ENCODE measurements around the gene CNTNAP2. TPM values are rescaled to one million over a fixed set of nuclear protein-coding genes. Genes with fewer than 3 reads are reported as not detected.

The CNTNAP2 gene
- total and polyA plus RNA-seq, 2 of the 13 experiments (the other 11 are each of a cell fraction or from before 2014, with no cell fraction given) = 0.40 to 0.42 TPM

GRCh38 chr7:148319316-148319808 is 2202.8 kb downstream of the CNTNAP2 start:
- no peaks in the 10 kb centered on the region for H3K79me2 ChIP-seq (ENCODE audit: insufficient read depth, low read length)
- H3K4me3 ChIP-seq (replicated peaks in 1 of 3; ENCODE audit: insufficient read depth in 1 of 3, low read depth in 2 of 3, low read length in 3 of 3) = no peak overlapping the region
- H3K27ac ChIP-seq (ENCODE audit: extremely low read length, insufficient read depth, low read length) = no peak overlapping the region
- ATAC-seq (no peak), FAIRE-seq (no peak), DNase-seq (ENCODE audit: low spot score) (no peak)
- H3K36me3 ChIP-seq (replicated peaks in 1 of 2; ENCODE audit: control insufficient read depth in 1 of 2, insufficient read depth in 2 of 2, low read length in 2 of 2) = no peaks in the 10 kb centered on the region
- no peaks in the 10 kb centered on the region for H4K20me1 ChIP-seq (ENCODE audit: insufficient read depth, low read length)
- intact Hi-C loops (cut with micrococcal nuclease; ENCODE audit: unreplicated experiment) (no loop called here), in situ Hi-C loops (cut with HindIII; ENCODE audit: extremely low pct_ligation_motif_present, low pct_unique_long_range_greater_than_20kb) (no loop called here)
- POLR2A ChIA-PET = no interaction called here
- CTCF ChIA-PET (ENCODE audit: low intra/inter-chr PET ratio, low total read pairs) = no interaction called here
- no peaks in the 10 kb centered on the region for H3K9me3 ChIP-seq (ENCODE audit: low read length)
- H3K4me1 ChIP-seq (ENCODE audit: insufficient read depth, low read length) = no peaks in the 10 kb centered on the region
- H3K27me3 ChIP-seq (ENCODE audit: control insufficient read depth in 1 of 2, insufficient read depth in 2 of 2, low read length in 2 of 2) = no peaks in the 10 kb centered on the region; a peak in 1 of 5 replicates
- no peak overlapping the region for H3K4me2 ChIP-seq (ENCODE audit: low read depth, low read length)
- WGBS (ENCODE audit: low lambda C conversion rate) = 7% methylated on average over 6 of the region's 6 CpGs
- no peak overlapping the region for H2AFZ ChIP-seq (ENCODE audit: low read length)
- TF ChIP-seq BCL6 (CRISPR knock-in tag; IDR thresholded peaks at IDR 0.05) (no peak), REST (IDR thresholded peaks at IDR 0.05; ENCODE audit: borderline replicate concordance in 1 of 2, low read depth in 1 of 2, low read length in 2 of 2) (no peak), ARNT2 (CRISPR knock-in tag; IDR thresholded peaks at IDR 0.05; ENCODE audit: low read depth) (no peak), FLYWCH1 (CRISPR knock-in tag; IDR thresholded peaks at IDR 0.05) (no peak), TP53 (CRISPR knock-in tag; conservative IDR thresholded peaks at IDR 0.05) (no peak), DNMT3B (CRISPR knock-in tag; conservative IDR thresholded peaks at IDR 0.05) (no peak), FUBP1 (CRISPR knock-in tag; IDR thresholded peaks at IDR 0.05; ENCODE audit: borderline replicate concordance) (no peak), ZNF44 (CRISPR knock-in tag; IDR thresholded peaks at IDR 0.05) (no peak)
- BruUV-seq (replicated peaks) = no TSS peak
- H3K9ac ChIP-seq (ENCODE audit: insufficient read depth, low read depth, low read length) = no peak overlapping the region
